ENCODE results near the gene CNN1. TPM values are rescaled to one million over a fixed set of nuclear protein-coding genes. Genes with fewer than 3 reads are reported as not detected.

CNN1 gene
- 301 TPM for total RNA-seq

GRCh38 chr19:11538232-11539036, at the start of gene CNN1:
Gene CNN1, plus strand, starts transcription at chr19:11538851. Its CDS starts 77 bp downstream, at chr19:11538928.
- DNase-seq (ENCODE audit: low spot score), result peak; percentile 87

DNA sequence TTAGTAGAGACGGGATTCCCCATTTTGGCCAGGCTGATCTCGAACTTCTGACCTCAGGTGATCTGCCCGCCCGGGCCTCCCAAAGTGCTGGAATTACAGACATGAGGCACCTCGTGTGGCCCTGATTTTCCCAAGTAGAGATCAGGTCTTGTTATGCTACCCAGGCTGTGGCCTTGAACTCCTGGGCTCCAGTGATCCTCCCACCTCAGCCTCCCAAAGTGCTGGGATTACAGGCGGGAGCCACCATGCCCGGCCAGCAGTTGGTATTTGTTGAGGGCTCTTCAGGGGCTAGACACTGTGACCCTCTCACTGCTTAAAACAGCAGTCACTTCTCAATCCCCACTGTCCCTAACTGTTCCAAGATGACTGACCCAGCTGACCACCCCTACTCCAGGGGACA, 49.3 kb upstream of the CNN1 start:
- DNase-seq (ENCODE audit: low spot score), result no peak

GRCh38 chr19:11494634-11495285, 43.9 kb upstream of the CNN1 start:
- DNase-seq (ENCODE audit: low spot score), result no peak

GRCh38 chr19:11495481-11495880, 43.2 kb upstream of the CNN1 start:
- DNase-seq (ENCODE audit: low spot score), result no peak

- no peak for DNase-seq (ENCODE audit: low spot score)
Observed at GRCh38 chr19:11495885-11496284, 42.8 kb upstream of the CNN1 start.

- DNase-seq (ENCODE audit: low spot score), result peak; percentile 64
Observed at GRCh38 chr19:11496391-11497163, 42.1 kb upstream of the CNN1 start.

GRCh38 chr19:11499220-11499726, 39.4 kb upstream of the CNN1 start:
- no peak for DNase-seq (ENCODE audit: low spot score)

GRCh38 chr19:11499890-11500420, 38.7 kb upstream of the CNN1 start:
- no peak for DNase-seq (ENCODE audit: low spot score)

GRCh38 chr19:11504502-11505031, 34.1 kb upstream of the CNN1 start:
- DNase-seq (ENCODE audit: low spot score), result no peak

- DNase-seq (ENCODE audit: low spot score), result peak; percentile 98
Observed at GRCh38 chr19:11505032-11505503, 33.6 kb upstream of the CNN1 start.

- DNase-seq (ENCODE audit: low spot score), result peak; percentile 97
Observed at GRCh38 chr19:11505504-11506100, 33.0 kb upstream of the CNN1 start, which contains the start of gene ZNF653. Gene ZNF653, minus strand, starts transcription at chr19:11505839. Its CDS starts 53 bp downstream, at chr19:11505786.

DNA sequence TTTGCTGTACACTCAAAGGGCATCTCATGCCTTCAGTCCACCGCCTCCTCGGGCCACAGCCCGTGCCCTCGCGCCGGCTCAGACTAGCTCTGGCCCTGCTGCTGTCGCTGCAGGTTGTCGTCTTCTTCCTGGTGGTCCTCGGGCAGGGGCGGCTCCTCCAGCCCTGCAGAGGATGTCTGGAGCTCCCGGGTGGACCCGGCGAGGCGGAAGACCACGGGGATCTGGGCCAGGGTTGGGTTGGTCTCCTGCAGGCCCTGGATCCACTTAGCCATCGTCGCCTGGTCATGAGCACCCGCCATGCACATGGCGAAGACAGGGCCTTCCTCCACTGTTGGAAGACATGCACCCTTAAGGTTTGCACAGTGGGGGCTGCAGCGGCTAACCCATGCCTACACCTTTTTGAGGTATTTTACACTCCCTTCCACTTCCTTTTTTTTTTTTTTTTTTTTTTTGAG, 32.5 kb upstream of the CNN1 start:
- no peak for DNase-seq (ENCODE audit: low spot score)

DNA sequence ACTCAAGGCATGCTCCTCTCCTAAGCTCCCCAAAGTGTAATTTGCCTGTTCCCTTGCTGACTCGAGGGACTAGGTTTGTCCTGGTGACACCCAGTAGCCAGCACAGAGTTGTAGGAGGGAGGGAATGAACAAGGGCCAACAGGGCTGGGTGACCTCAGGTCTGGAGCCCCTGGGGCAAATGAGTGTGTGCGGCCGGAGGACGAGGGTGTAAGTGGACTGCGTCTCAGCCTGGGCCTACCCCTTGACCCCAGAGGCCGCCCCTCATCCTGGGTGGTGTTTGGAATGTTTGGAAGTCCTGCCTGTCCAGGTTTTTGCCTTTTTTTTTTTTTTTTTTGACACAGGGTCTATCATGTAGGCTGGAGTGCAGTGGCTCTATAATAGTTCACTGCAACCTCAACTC, 31.7 kb upstream of the CNN1 start:
- no peak for DNase-seq (ENCODE audit: low spot score)

GRCh38 chr19:11507370-11508078, 31.1 kb upstream of the CNN1 start:
- DNase-seq (ENCODE audit: low spot score), result no peak

- no peak for DNase-seq (ENCODE audit: low spot score)
Observed at GRCh38 chr19:11510444-11510843, 28.2 kb upstream of the CNN1 start.

- DNase-seq (ENCODE audit: low spot score), result no peak
Observed at GRCh38 chr19:11513946-11514345, 24.7 kb upstream of the CNN1 start.

- DNase-seq (ENCODE audit: low spot score), result no peak
Observed at GRCh38 chr19:11519138-11519537, 19.5 kb upstream of the CNN1 start.

DNA sequence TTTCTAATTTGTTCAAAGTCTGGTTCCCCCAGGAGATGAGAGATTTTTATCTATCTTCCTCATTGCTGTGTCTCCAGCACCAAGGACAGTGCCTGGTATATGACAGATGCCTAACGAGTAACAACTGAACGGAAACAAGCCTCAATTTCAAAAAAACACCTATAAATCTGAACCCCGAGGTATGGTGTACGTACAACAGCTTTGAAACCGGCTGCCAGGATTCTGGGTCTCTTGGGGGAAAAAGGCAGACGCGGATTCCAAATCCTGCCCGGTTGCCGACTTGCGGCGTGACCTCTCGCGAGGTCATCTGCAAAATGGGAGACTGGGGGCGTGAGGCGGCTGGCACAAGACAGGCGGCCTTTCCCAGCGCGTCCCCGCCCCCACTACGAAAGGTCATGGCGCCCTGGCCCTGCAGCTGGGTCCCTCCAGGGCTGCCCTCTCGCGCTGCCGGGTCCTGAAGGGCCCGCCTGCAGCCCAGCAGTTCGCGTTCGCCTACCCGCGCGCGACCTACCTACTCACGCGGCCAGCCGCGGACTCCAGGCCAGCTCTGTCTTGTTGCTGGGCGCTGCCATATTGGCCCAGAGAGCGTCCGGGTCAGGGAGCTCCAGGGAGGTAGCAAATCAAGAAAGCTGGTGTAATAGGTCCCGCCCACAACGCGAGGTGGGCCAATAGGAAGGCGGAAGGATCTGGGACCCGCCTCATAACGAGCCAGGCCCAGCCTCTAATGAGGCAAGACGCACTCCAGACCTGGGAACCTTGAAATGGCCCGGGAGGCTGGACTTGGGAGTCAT, 9.9 kb upstream of the CNN1 start, which contains the start of gene ECSIT:
ECSIT (minus strand) TSS at position 584 of the 791 bp plus-strand sequence. CDS start 9,964 bp downstream, outside the sequence.
- DNase-seq (ENCODE audit: low spot score), result peak; percentile 98

GRCh38 chr19:11530432-11530831, 8.2 kb upstream of the CNN1 start:
- peak; percentile 81 for DNase-seq (ENCODE audit: low spot score)
